ENCODE data around the gene CRLF1.

DNA sequence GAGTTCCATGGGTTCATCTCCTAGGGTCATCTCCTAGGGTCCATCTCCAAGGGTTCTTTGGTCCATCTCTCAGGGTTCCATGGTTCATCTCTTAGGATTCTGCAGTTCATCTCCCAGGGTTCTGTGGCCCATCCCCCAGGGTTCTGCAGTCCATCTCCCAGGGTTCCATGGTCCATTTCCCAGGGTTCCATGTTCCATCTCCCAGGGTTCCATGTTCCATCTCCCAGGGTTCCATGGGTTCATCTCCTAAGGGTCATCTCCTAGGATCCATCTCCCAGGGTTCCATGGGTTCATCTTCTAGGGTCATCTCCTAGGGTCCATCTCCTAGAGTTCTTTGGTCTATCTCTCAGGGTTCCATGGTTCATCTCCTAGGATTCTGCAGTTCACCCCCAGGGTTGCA, 11.0 kb upstream of the CRLF1 start:
- TF ChIP-seq PHF8 (IDR thresholded peaks at IDR 0.05; ENCODE audit: borderline replicate concordance, low read depth) (no peak), JUNB (IDR thresholded peaks at IDR 0.05) (no peak), HDAC2 (IDR thresholded peaks at IDR 0.05) (no peak)
